ENCODE measurements around the gene RENBP.

The RENBP gene

DNA sequence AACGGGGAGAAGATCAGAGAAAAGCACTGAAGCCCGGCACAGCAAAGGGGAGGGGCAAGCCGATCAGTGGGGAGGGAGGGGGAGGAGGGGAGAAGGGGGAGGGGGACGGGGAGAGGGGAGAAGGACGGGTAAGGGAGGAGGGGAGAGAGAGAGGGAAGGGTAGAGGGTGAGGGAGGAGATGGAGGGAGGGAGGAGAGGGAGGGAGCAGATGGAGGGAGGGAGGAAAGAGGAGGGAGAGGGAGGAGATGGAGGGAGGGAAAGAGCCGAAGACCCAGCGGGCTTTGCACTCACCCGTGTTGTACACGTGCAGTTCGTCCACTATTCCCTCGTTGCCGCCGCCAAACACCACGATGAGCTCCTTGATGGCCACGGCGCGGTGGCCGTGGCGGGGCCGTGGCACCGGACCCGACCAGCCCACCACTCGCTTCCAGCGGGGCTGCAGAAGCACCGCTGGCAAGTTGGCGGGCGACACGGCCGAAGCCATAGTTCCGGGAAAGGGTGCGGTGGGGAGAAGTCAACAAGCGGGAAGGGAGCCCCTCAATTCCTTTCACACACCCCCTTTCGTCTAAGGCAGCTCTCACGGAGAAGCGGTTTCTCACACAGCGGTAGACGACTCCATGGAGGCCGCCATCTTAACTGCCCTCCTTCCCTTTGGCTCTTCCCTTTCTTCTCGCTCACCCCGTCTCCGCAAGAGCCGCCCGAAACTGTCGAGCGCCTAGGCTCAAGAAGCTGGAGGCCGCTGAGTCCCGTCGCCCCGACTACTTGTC is 26.1 kb upstream of the RENBP start:
- DNase-seq: no peak

- DNase-seq: no peak
These were observed 25.5 kb upstream of the RENBP start for GRCh38 chrX:153969904-153970356.

GRCh38 chrX:153969125-153969903 is 24.9 kb upstream of the RENBP start:
- no peak for DNase-seq

DNA sequence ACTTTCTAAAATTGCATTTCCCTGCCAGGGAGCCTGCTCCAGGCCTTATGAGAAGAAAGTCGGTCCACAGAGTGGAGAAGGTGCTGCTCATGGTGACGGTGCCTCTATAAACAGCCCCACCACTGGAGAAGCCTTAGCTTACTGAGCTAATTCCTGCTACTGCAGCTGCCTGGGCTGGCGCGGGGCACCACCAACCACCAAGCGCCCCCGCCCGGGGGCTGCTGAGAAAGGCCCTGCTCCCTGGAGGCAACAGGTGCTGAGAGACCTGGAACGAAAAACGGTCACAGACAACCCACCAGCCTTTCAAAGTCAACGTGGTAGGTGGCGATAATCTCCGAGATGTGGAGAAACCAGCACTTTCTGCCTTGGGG is 24.3 kb upstream of the RENBP start:
- DNase-seq: no peak

GRCh38 chrX:153968255-153968654 is 23.8 kb upstream of the RENBP start:
- DNase-seq: no peak

- no peak for DNase-seq
These were observed 23.2 kb upstream of the RENBP start for GRCh38 chrX:153967536-153968224.

GRCh38 chrX:153966841-153967535 is 22.5 kb upstream of the RENBP start:
- no peak for DNase-seq

DNA sequence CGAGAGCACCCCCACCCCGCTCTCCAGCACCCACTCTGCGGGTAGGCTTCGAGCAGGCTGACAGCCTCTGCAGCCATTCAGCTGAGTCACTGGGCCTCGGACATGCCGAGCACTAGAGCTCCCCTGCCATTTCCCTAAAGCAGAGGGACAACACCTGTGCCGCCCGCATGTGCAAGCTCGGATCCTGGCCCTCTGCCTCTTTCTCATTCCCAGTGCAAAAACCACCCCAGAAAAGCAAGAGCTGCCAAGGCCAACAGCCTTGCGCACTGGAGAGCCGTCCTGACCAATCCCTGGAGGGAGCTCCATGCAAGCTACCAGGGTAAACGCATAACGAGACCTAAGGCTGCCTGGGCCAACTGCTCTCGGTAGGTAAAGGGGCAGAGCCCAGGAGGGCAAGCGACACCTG is 21.8 kb upstream of the RENBP start:
- no peak for DNase-seq

DNA sequence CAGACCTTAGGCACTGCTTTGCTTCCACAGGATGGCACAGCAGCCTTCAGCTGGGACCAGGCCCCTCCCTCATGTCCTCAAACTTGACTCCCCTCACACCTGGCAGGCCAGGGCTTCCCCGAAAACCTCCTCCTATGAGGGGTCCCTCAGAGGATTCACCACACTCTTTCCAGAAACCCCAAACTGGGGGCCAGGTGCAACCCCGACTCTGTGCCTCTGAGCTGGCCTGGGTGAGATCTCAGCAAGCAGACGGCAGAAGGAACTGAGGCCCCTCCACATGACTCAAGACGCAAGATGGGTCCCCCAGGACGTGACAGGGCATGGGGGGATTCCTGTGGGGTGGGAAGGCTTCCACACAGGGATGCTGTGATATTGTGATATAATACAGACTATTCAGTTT is 21.0 kb upstream of the RENBP start:
- no peak for DNase-seq

DNA sequence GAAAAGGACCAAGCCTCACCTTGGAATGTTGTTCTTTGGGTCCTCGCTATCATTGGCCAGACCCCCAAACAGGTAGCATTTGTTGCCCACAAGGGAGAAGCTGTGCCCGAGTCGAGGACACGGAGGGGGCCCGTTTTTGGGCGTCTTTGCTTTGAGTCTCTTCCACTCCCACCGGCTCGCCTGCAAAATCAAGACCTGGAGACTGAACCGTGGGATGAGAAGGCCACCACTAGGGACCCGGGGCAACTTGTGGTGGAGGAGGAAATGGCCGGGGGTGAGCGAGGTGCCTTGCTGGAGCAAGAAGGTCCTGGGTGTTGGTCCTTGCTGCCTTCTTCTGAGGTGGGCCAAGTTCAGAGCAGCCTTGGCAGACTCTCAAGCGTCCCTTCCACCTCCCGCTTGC is 19.7 kb upstream of the RENBP start:
- no peak for DNase-seq

DNA sequence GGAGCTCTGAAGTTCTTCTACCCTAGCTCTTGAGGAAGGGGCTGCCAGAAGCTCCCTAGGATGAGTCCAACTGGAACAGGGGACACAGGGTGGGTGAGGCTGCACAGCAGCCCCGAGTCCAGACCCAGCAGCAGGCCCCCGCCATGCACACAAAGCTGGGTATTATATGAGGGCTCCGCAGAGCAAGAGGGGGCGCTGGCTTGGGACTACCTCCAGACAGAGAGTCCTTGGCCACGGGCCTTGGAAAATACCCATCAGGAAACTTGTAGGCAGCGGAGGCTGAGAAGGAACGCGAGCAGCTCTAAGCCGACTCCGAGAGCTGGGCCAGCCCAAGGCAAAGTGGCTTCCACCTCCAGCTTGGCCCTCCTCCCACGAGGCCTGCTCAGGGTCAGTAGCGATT is 19.1 kb upstream of the RENBP start:
- DNase-seq: no peak

GRCh38 chrX:153961292-153961691 is 16.8 kb upstream of the RENBP start:
- no peak for DNase-seq

GRCh38 chrX:153960786-153961185 is 16.3 kb upstream of the RENBP start:
- DNase-seq: no peak

DNA sequence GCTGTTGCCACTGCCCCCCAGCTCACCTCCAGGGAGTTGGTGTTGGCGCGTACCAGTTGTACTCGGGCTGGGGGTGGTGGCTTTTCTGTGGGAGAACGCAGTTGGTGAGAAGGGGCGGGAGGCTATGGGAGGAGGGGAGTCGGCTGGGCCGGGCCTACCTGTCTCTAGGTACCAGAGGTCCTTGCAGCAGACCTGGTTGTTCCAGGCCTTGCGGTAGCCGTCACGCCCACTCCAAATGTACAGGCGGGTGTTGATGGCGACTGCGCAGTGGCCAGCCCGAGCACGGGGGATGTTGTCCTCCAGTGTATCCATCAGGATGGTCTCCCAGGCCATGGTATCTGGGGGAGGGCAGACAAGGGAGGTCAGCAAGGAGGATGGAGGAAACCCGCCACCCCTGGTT is 15.6 kb upstream of the RENBP start:
- DNase-seq: no peak

DNA sequence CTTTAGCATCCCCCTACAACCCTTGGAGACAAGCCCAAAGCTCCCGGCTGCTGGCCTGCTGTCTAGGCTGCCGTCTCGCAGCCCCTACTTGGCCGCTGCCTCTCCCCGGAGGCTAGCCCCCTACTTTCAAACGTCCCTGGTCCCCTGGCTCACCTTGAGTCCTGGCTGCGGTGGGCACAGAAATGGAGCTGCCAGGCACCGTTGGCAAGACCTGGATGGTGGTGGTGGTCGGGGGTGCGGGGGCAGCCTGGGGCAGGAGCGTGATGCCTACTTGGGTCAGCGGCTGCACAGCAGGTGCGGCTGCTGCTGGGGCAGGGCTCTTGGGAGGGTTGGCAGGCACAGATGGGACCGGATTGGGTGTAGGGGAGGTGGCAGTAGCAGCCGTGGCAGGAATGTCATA is 15.2 kb upstream of the RENBP start:
- no peak for DNase-seq

- DNase-seq: no peak
These were observed 14.2 kb upstream of the RENBP start for GRCh38 chrX:153958605-153959004.

DNA sequence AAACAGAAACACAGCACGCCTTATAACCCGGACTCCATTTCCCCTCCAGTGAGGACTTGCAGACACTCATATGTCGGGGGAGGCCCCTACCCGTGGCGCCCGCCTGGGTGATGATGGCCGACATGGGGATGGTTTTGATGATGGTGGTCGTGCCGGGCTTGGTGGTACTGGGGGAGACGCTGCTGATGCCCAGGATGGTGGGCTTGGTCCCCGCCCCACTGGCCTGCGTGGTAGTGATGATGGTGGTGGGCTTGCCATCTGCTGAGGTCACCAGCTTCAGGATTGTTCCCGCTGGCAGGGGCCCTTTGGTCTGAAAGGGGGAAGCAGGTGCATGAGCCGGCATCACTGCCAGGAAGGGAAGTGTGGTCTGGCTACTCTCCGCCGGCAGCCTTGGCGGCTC is 12.8 kb upstream of the RENBP start:
- no peak for DNase-seq

GRCh38 chrX:153956044-153956907 is 11.8 kb upstream of the RENBP start:
- no peak for DNase-seq

- DNase-seq: no peak
These were observed 10.8 kb upstream of the RENBP start for GRCh38 chrX:153955228-153955732.

DNA sequence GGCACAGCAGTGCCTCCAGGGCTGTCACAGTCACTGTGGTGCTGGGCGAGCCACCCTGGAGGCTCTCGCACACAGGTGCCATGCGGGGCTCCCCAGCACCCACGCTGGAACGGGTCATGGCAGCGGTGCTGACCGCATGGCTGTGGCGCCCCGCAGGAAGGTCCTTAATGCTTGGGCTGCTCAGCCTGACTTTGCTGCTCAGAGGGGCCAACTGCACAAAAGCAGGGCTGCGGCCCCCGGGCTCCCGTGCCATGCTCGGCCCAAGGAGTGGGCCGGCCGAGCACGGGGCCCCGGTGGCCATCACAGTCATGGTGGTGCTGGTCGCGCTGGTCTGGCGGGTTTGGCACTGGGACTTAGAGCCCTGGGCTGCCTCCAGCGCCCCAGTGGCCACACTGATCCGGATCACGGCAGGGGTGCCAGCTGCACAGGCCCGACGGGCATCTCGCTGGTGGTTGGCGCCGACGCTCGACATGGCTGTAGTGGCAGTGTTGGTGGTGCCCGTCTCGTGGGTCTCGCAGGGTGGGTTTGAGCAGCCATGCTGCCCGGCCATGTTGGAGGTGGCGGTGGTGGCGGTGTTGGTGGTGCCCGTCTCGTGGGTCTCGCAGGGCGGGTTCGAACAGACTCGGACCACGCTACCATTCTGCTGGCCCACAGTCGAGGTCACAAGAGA is 10.2 kb upstream of the RENBP start:
- no peak for DNase-seq

DNA sequence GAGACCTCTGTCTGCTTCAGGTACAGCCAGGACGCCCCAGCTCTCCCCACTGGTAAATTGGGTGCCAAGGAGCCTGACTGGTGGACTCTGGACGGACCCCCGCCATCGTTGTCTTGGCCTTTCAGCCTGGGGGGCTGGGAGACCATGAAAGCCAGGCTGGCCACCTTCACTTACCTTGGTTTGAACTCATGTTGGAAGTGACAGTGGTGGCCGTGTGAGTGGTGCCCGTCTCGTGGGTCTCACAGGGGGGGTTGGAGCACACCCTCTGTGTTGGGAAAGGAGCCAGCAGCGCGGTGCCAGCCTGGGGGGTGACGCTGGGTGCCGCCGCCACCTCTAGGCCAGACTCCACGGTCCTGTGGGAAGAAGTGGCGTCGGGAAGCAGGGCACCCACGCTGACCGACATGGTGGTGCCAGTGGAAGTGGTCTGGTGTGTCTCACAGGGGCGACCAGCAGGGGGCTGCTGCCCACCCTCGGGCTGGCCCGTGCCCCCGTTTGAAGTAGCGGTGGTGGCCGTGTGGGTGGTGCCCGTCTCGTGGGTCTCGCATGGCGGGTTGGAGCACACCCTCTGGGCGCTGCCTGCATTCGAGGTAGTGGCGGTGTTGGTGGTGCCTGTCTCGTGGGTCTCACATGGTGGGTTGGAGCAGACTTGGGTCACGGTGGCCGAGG is 9.6 kb upstream of the RENBP start:
- DNase-seq: no peak
